Chondrocyte (in vitro differentiated cells): Measurements from ENCODE around the gene RECQL5. TPM values are rescaled to one million over a fixed set of nuclear protein-coding genes. Genes with fewer than 3 reads are reported as not detected.

Source experiments
- DNase-seq: peaks from one replicate; pipeline ENCODE4 v3.0.0; 2021; ENCODE audit warnings: mixed read lengths, low spot score
- H3K27ac Mint-ChIP-seq: one replicate; pipeline ENCODE4 v1.8.0; 2021; ENCODE audit warnings: mild to moderate bottlenecking, moderate library complexity, mixed read lengths; ENCODE audit not compliant: unreplicated experiment
- H3K27me3 Mint-ChIP-seq: 2 replicates; pipeline ENCODE4 v1.8.0; 2021; ENCODE audit warnings: low read depth, mixed read lengths
- H3K36me3 Mint-ChIP-seq: 2 replicates; pipeline ENCODE4 v1.8.0; 2021; ENCODE audit warnings: low read depth, mixed read lengths
- H3K4me1 Mint-ChIP-seq: 2 replicates; pipeline ENCODE4 v1.8.0; 2021; ENCODE audit warnings: low read depth, mild to moderate bottlenecking, mixed read lengths
- H3K4me3 Mint-ChIP-seq: one replicate; pipeline ENCODE4 v1.8.0; 2021; ENCODE audit warnings: mild to moderate bottlenecking, moderate library complexity, mixed read lengths; ENCODE audit not compliant: unreplicated experiment
- H3K9me3 Mint-ChIP-seq: 2 replicates; pipeline ENCODE4 v1.8.0; 2021; ENCODE audit warnings: low read depth, mixed read lengths
- total RNA-seq: library from RNA; stranded (reverse); gene quantifications from 3 replicates; pipeline ENCODE4 v1.2.1, GENCODE V29; 2021
- TF ChIP-seq, protein P1 (sequence below): fragments of 200-600 bp; sonication (generic); IDR thresholded peaks from 2 replicates; pipeline ENCODE4 v1.5.0; 2021; ENCODE audit warnings: antibody characterized with exemption, mild to moderate bottlenecking, moderate library complexity

RECQL5 gene
- total RNA-seq, 1 donor from 2014 or later = 20.4 TPM

DNA sequence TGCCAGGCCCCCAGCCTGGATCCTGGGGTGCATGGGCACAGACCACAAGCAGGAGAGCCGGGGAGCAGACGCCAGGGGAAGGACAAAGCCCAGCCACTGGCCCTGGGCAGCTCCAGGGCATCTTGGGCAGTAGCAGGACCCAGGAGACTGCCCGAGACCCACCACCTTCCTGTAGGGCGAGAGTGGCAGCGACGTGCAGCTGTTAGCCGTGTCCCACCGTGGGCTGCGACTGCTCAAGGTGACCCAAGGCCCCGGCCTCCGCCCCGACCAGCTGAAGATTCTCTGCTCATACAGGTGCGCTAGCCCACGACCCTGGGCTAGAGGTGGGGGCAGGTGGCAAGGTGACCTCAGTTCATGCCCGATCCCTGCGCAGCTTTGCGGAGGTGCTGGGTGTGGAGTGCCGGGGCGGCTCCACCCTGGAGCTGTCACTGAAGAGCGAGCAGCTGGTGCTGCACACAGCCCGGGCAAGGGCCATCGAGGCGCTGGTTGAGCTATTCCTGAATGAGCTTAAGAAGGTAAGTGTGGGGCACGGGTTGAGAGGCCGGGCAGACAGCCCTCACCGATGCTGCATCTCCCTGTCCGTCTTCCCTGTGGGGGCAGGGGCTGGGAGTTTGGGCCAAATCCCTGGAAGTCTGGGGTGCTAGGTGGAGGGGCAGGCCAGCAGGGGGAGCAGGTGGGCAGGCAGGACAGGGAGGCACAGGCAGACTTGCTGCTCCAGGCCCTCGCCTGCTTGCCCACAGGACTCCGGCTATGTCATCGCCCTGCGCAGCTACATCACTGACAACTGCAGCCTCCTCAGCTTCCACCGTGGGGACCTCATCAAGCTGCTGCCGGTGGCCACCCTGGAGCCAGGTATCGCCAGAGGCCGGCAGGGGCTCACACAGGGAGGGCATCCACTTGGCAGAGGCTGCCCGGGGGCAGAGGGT, 47.2 kb downstream of the RECQL5 start:
- no peak for DNase-seq
- TF ChIP-seq, protein P1, sequence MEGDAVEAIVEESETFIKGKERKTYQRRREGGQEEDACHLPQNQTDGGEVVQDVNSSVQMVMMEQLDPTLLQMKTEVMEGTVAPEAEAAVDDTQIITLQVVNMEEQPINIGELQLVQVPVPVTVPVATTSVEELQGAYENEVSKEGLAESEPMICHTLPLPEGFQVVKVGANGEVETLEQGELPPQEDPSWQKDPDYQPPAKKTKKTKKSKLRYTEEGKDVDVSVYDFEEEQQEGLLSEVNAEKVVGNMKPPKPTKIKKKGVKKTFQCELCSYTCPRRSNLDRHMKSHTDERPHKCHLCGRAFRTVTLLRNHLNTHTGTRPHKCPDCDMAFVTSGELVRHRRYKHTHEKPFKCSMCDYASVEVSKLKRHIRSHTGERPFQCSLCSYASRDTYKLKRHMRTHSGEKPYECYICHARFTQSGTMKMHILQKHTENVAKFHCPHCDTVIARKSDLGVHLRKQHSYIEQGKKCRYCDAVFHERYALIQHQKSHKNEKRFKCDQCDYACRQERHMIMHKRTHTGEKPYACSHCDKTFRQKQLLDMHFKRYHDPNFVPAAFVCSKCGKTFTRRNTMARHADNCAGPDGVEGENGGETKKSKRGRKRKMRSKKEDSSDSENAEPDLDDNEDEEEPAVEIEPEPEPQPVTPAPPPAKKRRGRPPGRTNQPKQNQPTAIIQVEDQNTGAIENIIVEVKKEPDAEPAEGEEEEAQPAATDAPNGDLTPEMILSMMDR = peak; percentile 78
- Mint-ChIP-seq H3K36me3 (no peaks in the 10 kb centered on the region), H3K4me1 (peaks cover 2% of the 10 kb centered on the region), H3K27me3 (no peaks in the 10 kb centered on the region), H3K27ac (no peak overlapping the region), H3K4me3 (no peak overlapping the region), H3K9me3 (no peaks in the 10 kb centered on the region)

DNA sequence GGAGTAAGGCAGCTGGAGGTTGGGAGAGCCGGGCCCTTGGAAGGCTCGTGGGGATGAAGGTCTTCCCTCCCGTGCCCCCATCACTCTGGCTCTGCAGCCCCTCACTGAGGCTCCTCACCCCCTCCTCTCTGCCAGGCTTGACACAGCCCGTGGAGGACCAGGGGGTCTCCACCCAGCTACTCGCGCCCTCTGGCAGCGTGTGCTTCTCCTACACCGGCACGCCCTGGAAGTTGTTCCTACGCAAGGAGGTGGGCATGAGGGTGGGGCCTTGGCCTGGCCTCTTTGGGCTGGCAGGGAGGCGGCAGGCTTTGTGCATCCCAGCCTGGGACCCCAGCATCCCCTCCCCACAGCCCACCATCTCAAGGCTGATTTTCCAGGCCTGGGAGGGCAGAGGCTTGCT, 49.3 kb downstream of the RECQL5 start:
- no peaks in the 10 kb centered on the region for H3K27me3 Mint-ChIP-seq
- H3K4me3 Mint-ChIP-seq = no peak overlapping the region
- H3K27ac Mint-ChIP-seq = no peak overlapping the region
- H3K4me1 Mint-ChIP-seq = no peaks in the 10 kb centered on the region
- no peak for DNase-seq
- no peaks in the 10 kb centered on the region for H3K36me3 Mint-ChIP-seq
- no peaks in the 10 kb centered on the region for H3K9me3 Mint-ChIP-seq
- TF ChIP-seq, protein P1 = no peak

DNA sequence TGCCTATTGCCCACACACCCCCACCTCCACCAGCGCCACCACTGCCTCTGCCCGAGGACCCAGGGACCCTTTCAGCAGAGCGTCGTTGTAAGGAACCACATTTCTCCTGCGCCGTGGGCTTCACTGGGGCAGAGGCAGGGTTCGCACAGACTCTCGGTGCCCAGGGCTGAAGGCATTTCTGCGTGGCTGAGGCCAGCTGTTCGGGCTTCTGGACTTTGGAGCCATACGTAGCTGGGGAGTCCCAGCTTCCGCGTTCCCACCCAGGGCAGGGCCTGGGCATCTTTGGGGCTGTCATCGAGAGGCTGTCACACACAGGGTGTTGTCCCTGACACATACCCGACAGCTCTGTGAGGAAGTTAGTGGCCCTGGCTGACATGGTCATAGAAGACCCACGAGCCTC, 49.7 kb downstream of the RECQL5 start:
- no peak for DNase-seq
- no peak overlapping the region for H3K4me3 Mint-ChIP-seq
- H3K9me3 Mint-ChIP-seq = no peaks in the 10 kb centered on the region
- H3K4me1 Mint-ChIP-seq = no peaks in the 10 kb centered on the region
- no peaks in the 10 kb centered on the region for H3K36me3 Mint-ChIP-seq
- no peaks in the 10 kb centered on the region for H3K27me3 Mint-ChIP-seq
- TF ChIP-seq, protein P1 = no peak
- H3K27ac Mint-ChIP-seq = no peak overlapping the region

DNA sequence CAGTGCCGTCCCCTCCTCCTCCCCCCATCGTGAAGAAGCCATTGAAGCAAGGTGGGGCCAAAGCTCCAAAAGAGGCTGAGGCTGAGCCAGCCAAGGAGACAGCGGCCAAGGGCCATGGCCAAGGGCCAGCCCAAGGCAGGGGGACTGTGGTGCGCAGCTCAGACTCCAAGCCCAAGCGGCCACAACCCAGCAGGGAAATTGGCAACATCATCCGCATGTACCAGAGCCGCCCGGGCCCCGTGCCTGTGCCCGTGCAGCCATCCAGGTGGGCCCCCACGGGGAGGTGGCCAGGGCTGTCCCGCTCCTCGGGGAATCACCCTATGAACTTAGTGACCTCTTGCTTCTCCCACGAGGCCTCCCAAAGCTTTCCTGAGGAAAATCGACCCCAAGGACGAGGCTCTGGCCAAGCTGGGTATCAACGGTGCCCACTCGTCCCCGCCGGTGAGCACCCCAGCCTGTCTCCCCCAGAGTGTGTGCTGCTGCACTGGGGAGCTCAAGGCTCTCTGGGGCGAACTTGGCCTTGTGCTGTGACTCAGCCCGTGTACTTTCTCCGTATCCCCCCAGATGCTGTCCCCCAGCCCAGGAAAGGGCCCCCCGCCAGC, 50.3 kb downstream of the RECQL5 start:
- DNase-seq = no peak
- Mint-ChIP-seq H3K36me3 (no peaks in the 10 kb centered on the region), H3K4me1 (no peaks in the 10 kb centered on the region), H3K27ac (no peak overlapping the region), H3K9me3 (no peaks in the 10 kb centered on the region), H3K4me3 (no peak overlapping the region), H3K27me3 (no peaks in the 10 kb centered on the region)
- TF ChIP-seq, protein P1 = no peak

DNA sequence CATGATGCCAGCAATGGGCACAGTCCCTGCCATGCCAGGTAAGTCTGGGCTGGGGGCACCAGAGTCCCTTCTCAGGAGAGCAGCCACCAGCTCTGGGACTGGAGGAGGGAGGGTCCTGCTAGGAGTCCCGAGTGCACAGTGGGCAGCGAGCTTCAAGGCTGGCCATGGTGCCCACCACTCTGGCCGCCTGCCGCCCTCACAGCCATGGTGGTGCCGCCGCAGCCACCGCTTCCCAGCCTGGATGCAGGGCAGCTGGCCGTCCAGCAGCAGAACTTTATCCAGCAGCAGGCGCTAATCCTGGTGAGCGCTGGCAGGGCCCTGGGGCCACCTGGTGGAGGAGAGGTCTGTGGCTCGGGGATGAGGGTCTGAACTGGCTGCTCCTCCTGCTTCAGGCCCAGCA, 51.7 kb downstream of the RECQL5 start:
- Mint-ChIP-seq H3K4me3 (no peak overlapping the region), H3K9me3 (no peaks in the 10 kb centered on the region), H3K27ac (no peak overlapping the region), H3K36me3 (no peaks in the 10 kb centered on the region), H3K4me1 (no peaks in the 10 kb centered on the region), H3K27me3 (no peaks in the 10 kb centered on the region)
- TF ChIP-seq, protein P1 = no peak
- DNase-seq = no peak
